Transverse colon (tissue), 4 donors: ENCODE measurements around the gene TRAF3. TPM values are rescaled to one million over a fixed set of nuclear protein-coding genes. Genes with fewer than 3 reads are reported as not detected.

Experiments used
- DNase-seq: peaks from one replicate; pipeline ENCODE4 v3.0.0-alpha.2; 2019
- H3K27ac ChIP-seq, 4 donors: fragments of 200-600 bp; sonication (generic); 2 replicates each; pipeline ENCODE4 v1.5.1; 2016 to 2018; ENCODE audit warnings: inconsistent platforms in 4 of 4
- H3K27me3 ChIP-seq: fragments of 200-600 bp; sonication (generic); 2 replicates; pipeline ENCODE4 v1.5.1; 2017; ENCODE audit warnings: inconsistent platforms
- H3K36me3 ChIP-seq, 4 donors: fragments of 200-600 bp; sonication (generic); 2 replicates each; pipeline ENCODE4 v1.5.1; 2017 to 2019; ENCODE audit warnings: inconsistent platforms in 4 of 4
- H3K4me1 ChIP-seq, 4 donors: fragments of 200-600 bp; sonication (generic); 2 replicates each; pipeline ENCODE4 v1.5.1; 2017 to 2020; ENCODE audit warnings: inconsistent platforms in 4 of 4
- H3K4me3 ChIP-seq, 4 donors: fragments of 200-600 bp; sonication (generic); 1 replicate in 1 of 4; 2 replicates in 3 of 4; pipeline versions ENCODE4 v1.5.1 to v1.6.1; 2017 to 2019; ENCODE audit warnings: inconsistent platforms in 4 of 4
- H3K9me3 ChIP-seq, 2 donors: fragments of 200-600 bp; sonication (generic); 2 replicates each; pipeline ENCODE4 v1.5.1; 2017 to 2019; ENCODE audit warnings: inconsistent platforms in 2 of 2
- CTCF ChIP-seq, 5 experiments: fragments of 200-600 bp in 3 of 5; fragments of 450-650 bp in 2 of 5; sonication (generic) in 3 of 5; IDR thresholded peaks; 1 replicate in 2 of 5; 2 replicates in 3 of 5; pipeline ENCODE4 v1.5.1; 2016 to 2017; ENCODE audit warnings: antibody characterized with exemption in 5 of 5, inconsistent platforms in 3 of 5, mild to moderate bottlenecking in 2 of 5, moderate library complexity in 1 of 5
- EP300 ChIP-seq: sonication (generic); formaldehyde crosslinking; IDR thresholded peaks from one replicate; pipeline ENCODE4 v1.6.1; 2017; ENCODE audit warnings: antibody characterized with exemption, low read depth
- POLR2A ChIP-seq: fragments of 450-650 bp; IDR thresholded peaks from one replicate; pipeline ENCODE4 v1.6.1; 2016; ENCODE audit warnings: antibody characterized with exemption, mild to moderate bottlenecking, moderate library complexity
- POLR2AphosphoS5 ChIP-seq, 3 donors: sonication (generic); formaldehyde crosslinking; IDR thresholded peaks; one replicate each; pipeline ENCODE4 v1.6.1; 2016; ENCODE audit warnings: antibody characterized with exemption in 3 of 3
- WGBS, 2 donors: methylation state at CpG; one replicate each; pipeline ENCODE4 v1.1.5; 2018; ENCODE audit warnings: low coverage in 1 of 2; 5-methylcytosine and 5-hydroxymethylcytosine counted together
- in situ Hi-C, 4 donors: fragments of 200-750 bp; cut with MboI; loops; one replicate each; pipeline versions ENCODE4 v1.15.0 to v1.15.1; 2017; ENCODE audit warnings: low sequenced_read_pairs in 3 of 4, low pct_ligation_motif_present in 1 of 4, low pct_unique_long_range_greater_than_20kb in 1 of 4
- intact Hi-C: fragments of 100-400 bp; cut with DNase I; formaldehyde crosslinking; loops from one replicate; pipeline ENCODE4 v1.15.1; 2023; ENCODE audit warnings: low total_unique reads
- total RNA-seq, 4 donors: library from RNA; depleted of rRNA; stranded (reverse); fragments of >200 nt; gene quantifications; one replicate each; pipeline ENCODE4 v1.1.0, GENCODE V29; 2016

TRAF3 gene
- total RNA-seq, 4 donors from 2014 or later = 18.7 to 28.9 (median 25.0) TPM

- intact Hi-C loops (no loop called here), in situ Hi-C loops (loop anchor here in 2 of 4 donors (25.0 kb wide), 1 partner anchor 144 kb away; the partner anchor contains the start of gene AMN (in 2 of the 2))
- TF ChIP-seq POLR2AphosphoS5 (IDR thresholded peaks at IDR 0.05) = no peak
- no peak for TF ChIP-seq CTCF (IDR thresholded peaks at IDR 0.05)
- TF ChIP-seq POLR2A = no peak
- no peak for TF ChIP-seq EP300
- 85 to 93% methylated on average over 7 to 19 of the region's 19 CpGs for WGBS, 2 donors
- no peaks in the 10 kb centered on the region for H3K9me3 ChIP-seq
- H3K27ac ChIP-seq = peak overlapping the region in 1 of 4 donors; percentile 37
- no peaks in the 10 kb centered on the region for H3K36me3 ChIP-seq
- no peak overlapping the region for H3K4me3 ChIP-seq
- H3K27me3 ChIP-seq = no peaks in the 10 kb centered on the region
- no peaks in the 10 kb centered on the region for H3K4me1 ChIP-seq
- DNase-seq = no peak
Observed at GRCh38 chr14:102768223-102769048, 8.8 kb upstream of the TRAF3 start.

GRCh38 chr14:102769049-102769327, 8.3 kb upstream of the TRAF3 start:
- in situ Hi-C loops = loop anchor here in 2 of 4 donors (25.0 kb wide), 1 partner anchor 143 kb away; the partner anchor contains the start of gene AMN (in 2 of the 2)
- 70 to 91% methylated on average over 2 to 4 of the region's 4 CpGs for WGBS, 2 donors
- Histone ChIP-seq H3K9me3 (no peaks in the 10 kb centered on the region), H3K4me3 (no peak overlapping the region), H3K4me1 (no peaks in the 10 kb centered on the region), H3K27me3 (no peaks in the 10 kb centered on the region), H3K36me3 (no peaks in the 10 kb centered on the region), H3K27ac (no peak overlapping the region)
- intact Hi-C loops = no loop called here
- DNase-seq = no peak
- no peak for TF ChIP-seq CTCF (IDR thresholded peaks at IDR 0.05)
- no peak for TF ChIP-seq POLR2A
- TF ChIP-seq POLR2AphosphoS5 (IDR thresholded peaks at IDR 0.05) = no peak
- TF ChIP-seq EP300 = no peak

GRCh38 chr14:102770147-102771123, 6.8 kb upstream of the TRAF3 start:
- 0 to 78% methylated on average over 1 to 32 of the region's 32 CpGs for WGBS, 2 donors
- TF ChIP-seq POLR2AphosphoS5 (IDR thresholded peaks at IDR 0.05) (no peak), POLR2A (no peak), CTCF (IDR thresholded peaks at IDR 0.05) (no peak), EP300 (no peak)
- H3K27ac ChIP-seq = no peak overlapping the region
- in situ Hi-C loops (loop anchor here in 2 of 4 donors (25.0 kb wide), 1 partner anchor 142 kb away; the partner anchor contains the start of gene AMN (in 2 of the 2)), intact Hi-C loops (loop anchor here (10.0 kb wide), 1 partner anchor 144 kb away; no protein-coding TSS in a partner anchor)
- no peak overlapping the region for H3K4me3 ChIP-seq
- peaks cover 0 to 9% (median 0%) of the 10 kb centered on the region in 4 donors for H3K4me1 ChIP-seq
- no peaks in the 10 kb centered on the region for H3K9me3 ChIP-seq
- no peak for DNase-seq
- H3K36me3 ChIP-seq = no peaks in the 10 kb centered on the region
- H3K27me3 ChIP-seq = no peaks in the 10 kb centered on the region

- no peak for DNase-seq
- in situ Hi-C loops (loop anchor here in 2 of 4 donors (25.0 kb wide), 1 partner anchor 141 kb away; the partner anchor contains the start of gene AMN (in 2 of the 2)), intact Hi-C loops (loop anchor here (10.0 kb wide), 1 partner anchor 144 kb away; no protein-coding TSS in a partner anchor)
- H3K9me3 ChIP-seq = no peaks in the 10 kb centered on the region
- no peak for TF ChIP-seq POLR2AphosphoS5 (IDR thresholded peaks at IDR 0.05)
- no peak for TF ChIP-seq EP300
- no peak for TF ChIP-seq POLR2A
- no peak for TF ChIP-seq CTCF (IDR thresholded peaks at IDR 0.05)
- no peaks in the 10 kb centered on the region for H3K27me3 ChIP-seq
- H3K4me3 ChIP-seq = no peak overlapping the region
- H3K36me3 ChIP-seq = no peaks in the 10 kb centered on the region
- peaks cover 0 to 9% (median 0%) of the 10 kb centered on the region in 4 donors for H3K4me1 ChIP-seq
- no peak overlapping the region for H3K27ac ChIP-seq
- 85 to 89% methylated on average over 7 to 9 of the region's 9 CpGs for WGBS, 2 donors
Observed at GRCh38 chr14:102771144-102771543, 6.1 kb upstream of the TRAF3 start.
